ENCODE data around the gene SMARCC2. TPM values are rescaled to one million over a fixed set of nuclear protein-coding genes. Genes with fewer than 3 reads are reported as not detected.

The SMARCC2 gene
- total RNA-seq, 1 experiment from 2014 or later: 99.7 TPM

DNA sequence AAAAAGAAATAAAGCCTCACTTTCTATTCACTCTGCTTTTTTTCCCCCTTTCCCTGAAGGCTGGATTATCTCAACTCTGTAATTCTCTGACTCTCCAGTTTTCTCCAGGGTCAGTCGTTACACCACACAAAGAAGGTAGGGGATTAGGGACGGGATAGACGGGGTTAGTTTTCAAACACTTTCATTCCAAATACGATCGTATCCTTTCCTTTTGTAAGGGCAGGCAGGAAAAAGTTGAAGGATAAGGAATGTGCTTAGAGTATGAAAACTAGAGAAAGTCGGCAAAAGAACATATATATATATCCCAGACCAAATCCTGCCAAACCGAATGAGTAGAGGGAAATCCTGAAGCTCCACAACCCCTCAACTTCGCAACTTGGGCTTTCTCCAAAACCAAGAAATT, 61.8 kb downstream of the SMARCC2 start:
- Histone ChIP-seq H2AFZ (ENCODE audit: low read depth, low read length, poor library complexity, severe bottlenecking) (no peak overlapping the region), H3K9me3 (ENCODE audit: control insufficient read depth in 1 of 2, insufficient read depth in 1 of 2, low read depth in 1 of 2, low read length in 2 of 2) (no peaks in the 10 kb centered on the region), H3K27ac (ENCODE audit: low read depth, low read length) (peak overlapping the region; percentile 2; the same call in 1 of the 2 replicates), H3K79me2 (ENCODE audit: insufficient read depth, low read length) (peaks cover 29% of the 10 kb centered on the region), H3K27me3 (ENCODE audit: insufficient read depth, low read length) (no peaks in the 10 kb centered on the region), H3K36me3 (ENCODE audit: control insufficient read depth in 1 of 2, insufficient read depth in 2 of 2, low read length in 2 of 2) (peaks cover 12 to 24% of the 10 kb centered on the region in 2 experiments; a peak in 3 of 4 replicates), H3K9me2 (ENCODE audit: insufficient read depth) (no peaks in the 10 kb centered on the region), H3K4me2 (ENCODE audit: low read length) (peak overlapping the region; percentile 66), H3K9ac (ENCODE audit: low read length) (peak overlapping the region; percentile 32), H3K4me1 (ENCODE audit: control insufficient read depth in 1 of 2, insufficient read depth in 2 of 2, low read length in 2 of 2) (peaks cover 16 to 33% of the 10 kb centered on the region in 2 experiments), H3K4me3 (replicated peaks in 1 of 2; ENCODE audit: low read depth in 1 of 2, low read length in 2 of 2) (peak overlapping the region; percentile 19 to 22; a peak in 3 of 4 replicates), H4K20me1 (ENCODE audit: insufficient read depth) (no peaks in the 10 kb centered on the region)
- ChIA-PET CTCF (interaction anchor here (0.7 to 1.9 kb wide), 8 partner anchors 9 to 389 kb away, joined by 3 to 24 read pairs (median 4); partner anchors contain the start of genes MYL6, MYL6B, PA2G4 and SMARCC2), RAD21 (ENCODE audit: low non-redundant PET in 1 of 2, low total read pairs in 2 of 2, uncharacterized antibody in 2 of 2, unreplicated experiment in 2 of 2) (interaction anchor here (1.1 to 1.3 kb wide), 2 partner anchors 24 to 62 kb away, joined by 3 to 6 read pairs; partner anchors contain the start of genes MYL6B (in 1 of the 2) and SMARCC2 (in 1 of the 2)), POLR2A (interaction anchor here (0.6 to 2.8 kb wide), 18 partner anchors 7 to 389 kb away, joined by 3 to 42 read pairs (median 6); partner anchors contain the start of genes MYL6, MYL6B, PA2G4 and RNF41)
- BruUV-seq (replicated peaks): TSS peak; percentile 89
- DNase-seq (ENCODE audit: low read depth, low spot score): no peak
- no peak for TF ChIP-seq SRF (IDR thresholded peaks at IDR 0.05; ENCODE audit: low read depth)
- no peak for TF ChIP-seq ZNF274 (IDR thresholded peaks at IDR 0.05; ENCODE audit: low read depth, low read length)
- no peak for TF ChIP-seq SIN3A (IDR thresholded peaks at IDR 0.05; ENCODE audit: low read depth)
- TF ChIP-seq, protein P1, sequence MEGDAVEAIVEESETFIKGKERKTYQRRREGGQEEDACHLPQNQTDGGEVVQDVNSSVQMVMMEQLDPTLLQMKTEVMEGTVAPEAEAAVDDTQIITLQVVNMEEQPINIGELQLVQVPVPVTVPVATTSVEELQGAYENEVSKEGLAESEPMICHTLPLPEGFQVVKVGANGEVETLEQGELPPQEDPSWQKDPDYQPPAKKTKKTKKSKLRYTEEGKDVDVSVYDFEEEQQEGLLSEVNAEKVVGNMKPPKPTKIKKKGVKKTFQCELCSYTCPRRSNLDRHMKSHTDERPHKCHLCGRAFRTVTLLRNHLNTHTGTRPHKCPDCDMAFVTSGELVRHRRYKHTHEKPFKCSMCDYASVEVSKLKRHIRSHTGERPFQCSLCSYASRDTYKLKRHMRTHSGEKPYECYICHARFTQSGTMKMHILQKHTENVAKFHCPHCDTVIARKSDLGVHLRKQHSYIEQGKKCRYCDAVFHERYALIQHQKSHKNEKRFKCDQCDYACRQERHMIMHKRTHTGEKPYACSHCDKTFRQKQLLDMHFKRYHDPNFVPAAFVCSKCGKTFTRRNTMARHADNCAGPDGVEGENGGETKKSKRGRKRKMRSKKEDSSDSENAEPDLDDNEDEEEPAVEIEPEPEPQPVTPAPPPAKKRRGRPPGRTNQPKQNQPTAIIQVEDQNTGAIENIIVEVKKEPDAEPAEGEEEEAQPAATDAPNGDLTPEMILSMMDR (IDR thresholded peaks at IDR 0.05 in 2 of 3, conservative IDR thresholded peaks at IDR 0.05 in 1 of 3; ENCODE audit: borderline replicate concordance in 1 of 3, insufficient read depth in 1 of 3, low read depth in 2 of 3, low read length in 2 of 3): no peak
- no peak for TF ChIP-seq POLR2A (IDR thresholded peaks at IDR 0.05; ENCODE audit: borderline replicate concordance, extremely low read depth, insufficient read depth, insufficient read length)
- TF ChIP-seq, protein P2, sequence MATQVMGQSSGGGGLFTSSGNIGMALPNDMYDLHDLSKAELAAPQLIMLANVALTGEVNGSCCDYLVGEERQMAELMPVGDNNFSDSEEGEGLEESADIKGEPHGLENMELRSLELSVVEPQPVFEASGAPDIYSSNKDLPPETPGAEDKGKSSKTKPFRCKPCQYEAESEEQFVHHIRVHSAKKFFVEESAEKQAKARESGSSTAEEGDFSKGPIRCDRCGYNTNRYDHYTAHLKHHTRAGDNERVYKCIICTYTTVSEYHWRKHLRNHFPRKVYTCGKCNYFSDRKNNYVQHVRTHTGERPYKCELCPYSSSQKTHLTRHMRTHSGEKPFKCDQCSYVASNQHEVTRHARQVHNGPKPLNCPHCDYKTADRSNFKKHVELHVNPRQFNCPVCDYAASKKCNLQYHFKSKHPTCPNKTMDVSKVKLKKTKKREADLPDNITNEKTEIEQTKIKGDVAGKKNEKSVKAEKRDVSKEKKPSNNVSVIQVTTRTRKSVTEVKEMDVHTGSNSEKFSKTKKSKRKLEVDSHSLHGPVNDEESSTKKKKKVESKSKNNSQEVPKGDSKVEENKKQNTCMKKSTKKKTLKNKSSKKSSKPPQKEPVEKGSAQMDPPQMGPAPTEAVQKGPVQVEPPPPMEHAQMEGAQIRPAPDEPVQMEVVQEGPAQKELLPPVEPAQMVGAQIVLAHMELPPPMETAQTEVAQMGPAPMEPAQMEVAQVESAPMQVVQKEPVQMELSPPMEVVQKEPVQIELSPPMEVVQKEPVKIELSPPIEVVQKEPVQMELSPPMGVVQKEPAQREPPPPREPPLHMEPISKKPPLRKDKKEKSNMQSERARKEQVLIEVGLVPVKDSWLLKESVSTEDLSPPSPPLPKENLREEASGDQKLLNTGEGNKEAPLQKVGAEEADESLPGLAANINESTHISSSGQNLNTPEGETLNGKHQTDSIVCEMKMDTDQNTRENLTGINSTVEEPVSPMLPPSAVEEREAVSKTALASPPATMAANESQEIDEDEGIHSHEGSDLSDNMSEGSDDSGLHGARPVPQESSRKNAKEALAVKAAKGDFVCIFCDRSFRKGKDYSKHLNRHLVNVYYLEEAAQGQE (IDR thresholded peaks at IDR 0.05; ENCODE audit: low read depth): no peak
- TF ChIP-seq, protein P3, sequence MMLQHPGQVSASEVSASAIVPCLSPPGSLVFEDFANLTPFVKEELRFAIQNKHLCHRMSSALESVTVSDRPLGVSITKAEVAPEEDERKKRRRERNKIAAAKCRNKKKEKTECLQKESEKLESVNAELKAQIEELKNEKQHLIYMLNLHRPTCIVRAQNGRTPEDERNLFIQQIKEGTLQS (IDR thresholded peaks at IDR 0.05): no peak
- TF ChIP-seq, protein P4, sequence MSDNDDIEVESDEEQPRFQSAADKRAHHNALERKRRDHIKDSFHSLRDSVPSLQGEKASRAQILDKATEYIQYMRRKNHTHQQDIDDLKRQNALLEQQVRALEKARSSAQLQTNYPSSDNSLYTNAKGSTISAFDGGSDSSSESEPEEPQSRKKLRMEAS (IDR thresholded peaks at IDR 0.05): no peak
- TF ChIP-seq TCF7L2 (IDR thresholded peaks at IDR 0.05; ENCODE audit: borderline replicate concordance, extremely low read depth, insufficient read depth, insufficient read length): no peak
- no peak for TF ChIP-seq CEBPB (IDR thresholded peaks at IDR 0.05; ENCODE audit: low read depth)
- TF ChIP-seq POLR2AphosphoS5 (IDR thresholded peaks at IDR 0.05; ENCODE audit: low read depth, low read length): no peak
- TF ChIP-seq, protein P5, sequence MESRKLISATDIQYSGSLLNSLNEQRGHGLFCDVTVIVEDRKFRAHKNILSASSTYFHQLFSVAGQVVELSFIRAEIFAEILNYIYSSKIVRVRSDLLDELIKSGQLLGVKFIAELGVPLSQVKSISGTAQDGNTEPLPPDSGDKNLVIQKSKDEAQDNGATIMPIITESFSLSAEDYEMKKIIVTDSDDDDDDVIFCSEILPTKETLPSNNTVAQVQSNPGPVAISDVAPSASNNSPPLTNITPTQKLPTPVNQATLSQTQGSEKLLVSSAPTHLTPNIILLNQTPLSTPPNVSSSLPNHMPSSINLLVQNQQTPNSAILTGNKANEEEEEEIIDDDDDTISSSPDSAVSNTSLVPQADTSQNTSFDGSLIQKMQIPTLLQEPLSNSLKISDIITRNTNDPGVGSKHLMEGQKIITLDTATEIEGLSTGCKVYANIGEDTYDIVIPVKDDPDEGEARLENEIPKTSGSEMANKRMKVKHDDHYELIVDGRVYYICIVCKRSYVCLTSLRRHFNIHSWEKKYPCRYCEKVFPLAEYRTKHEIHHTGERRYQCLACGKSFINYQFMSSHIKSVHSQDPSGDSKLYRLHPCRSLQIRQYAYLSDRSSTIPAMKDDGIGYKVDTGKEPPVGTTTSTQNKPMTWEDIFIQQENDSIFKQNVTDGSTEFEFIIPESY (IDR thresholded peaks at IDR 0.05; ENCODE audit: extremely low read depth, insufficient replicate concordance, low read length): no peak
- TF ChIP-seq ZFX (IDR thresholded peaks at IDR 0.05): no peak
- no peak for TF ChIP-seq ELF1 (IDR thresholded peaks at IDR 0.05; ENCODE audit: borderline replicate concordance, low read depth)
- no peak for TF ChIP-seq EZH2 (IDR thresholded peaks at IDR 0.05)
- no peak for TF ChIP-seq SP1 (IDR thresholded peaks at IDR 0.05; ENCODE audit: low read depth)
- no peak for TF ChIP-seq EZH2phosphoT487 (IDR thresholded peaks at IDR 0.05; ENCODE audit: borderline replicate concordance)
- TF ChIP-seq FOSL1 (IDR thresholded peaks at IDR 0.05; ENCODE audit: low read depth): no peak
- no peak for TF ChIP-seq JUND (IDR thresholded peaks at IDR 0.05)
- intact Hi-C loops (cut with micrococcal nuclease): loop anchor here (2.0 kb wide), 1 partner anchor 337 kb away; no protein-coding TSS in a partner anchor
- ATAC-seq: no peak
